DND-41 (cell line): ENCODE data around the gene ZDHHC14.

Source experiments
- CTCF ChIP-seq: IDR thresholded peaks from 2 replicates; pipeline ENCODE4 v1.5.1; 2012; ENCODE audit warnings: borderline replicate concordance, low read length, moderate library complexity, mild to moderate bottlenecking; ENCODE audit not compliant: poor library complexity, severe bottlenecking; ENCODE audit errors: extremely low read depth
- EZH2 ChIP-seq: IDR thresholded peaks from 3 replicates; pipeline ENCODE4 v1.6.1; 2012; ENCODE audit warnings: borderline replicate concordance, low read depth, mild to moderate bottlenecking, moderate library complexity, low read length, inconsistent platforms; ENCODE audit not compliant: severe bottlenecking

GRCh38 chr6:157641837-157642236, 260.8 kb downstream of the ZDHHC14 start:
- no peak for TF ChIP-seq CTCF
- no peak for TF ChIP-seq EZH2
